ENCODE measurements around the gene ANKRD12.

Gene ANKRD12

GRCh38 chr18:9153256-9153655 lies 16.7 kb downstream of the ANKRD12 start:
- H4K20me1 ChIP-seq (ENCODE audit: insufficient read depth, low read length, poor library complexity, severe bottlenecking): peaks cover 35% of the 10 kb centered on the region
- peaks cover 4% of the 10 kb centered on the region for H3K4me1 ChIP-seq (ENCODE audit: insufficient read depth, low read length, poor library complexity, severe bottlenecking)
- H3K36me3 ChIP-seq (ENCODE audit: insufficient read depth, low read length): no peaks in the 10 kb centered on the region
- H3F3A ChIP-seq (ENCODE audit: low read depth): no peaks in the 10 kb centered on the region
- no peak overlapping the region for H2AFZ ChIP-seq (ENCODE audit: low read length)
- H3K79me2 ChIP-seq (ENCODE audit: insufficient read depth, low read length): peaks cover 91% of the 10 kb centered on the region
- H3K9ac ChIP-seq (ENCODE audit: low read depth, low read length, poor library complexity, severe bottlenecking): no peak overlapping the region
- no peak overlapping the region for H3K4me2 ChIP-seq (ENCODE audit: low read depth, low read length, poor library complexity, severe bottlenecking)
- H3K4me3 ChIP-seq (ENCODE audit: low read length, poor library complexity, severe bottlenecking): no peak overlapping the region
- H3K9me2 ChIP-seq (replicated peaks; ENCODE audit: low read depth, low read length): no peaks in the 10 kb centered on the region
- no peaks in the 10 kb centered on the region for H3K9me3 ChIP-seq (ENCODE audit: insufficient read depth, low read depth, low read length)
- TF ChIP-seq CTCF (conservative IDR thresholded peaks at IDR 0.05; ENCODE audit: low read length): no peak
- no peak for TF ChIP-seq EZH2phosphoT487 (IDR thresholded peaks at IDR 0.05; ENCODE audit: borderline replicate concordance)
- H3K27me3 ChIP-seq (ENCODE audit: insufficient read depth, low read length, poor library complexity, severe bottlenecking): no peaks in the 10 kb centered on the region

- Histone ChIP-seq H3K9me2 (replicated peaks; ENCODE audit: low read depth, low read length) (no peaks in the 10 kb centered on the region), H3K4me1 (ENCODE audit: insufficient read depth, low read length, poor library complexity, severe bottlenecking) (peaks cover 8% of the 10 kb centered on the region), H3K4me3 (ENCODE audit: low read length, poor library complexity, severe bottlenecking) (no peak overlapping the region), H3K79me2 (ENCODE audit: insufficient read depth, low read length) (peaks cover 82% of the 10 kb centered on the region), H3K9ac (ENCODE audit: low read depth, low read length, poor library complexity, severe bottlenecking) (no peak overlapping the region), H3K27me3 (ENCODE audit: insufficient read depth, low read length, poor library complexity, severe bottlenecking) (no peaks in the 10 kb centered on the region), H2AFZ (ENCODE audit: low read length) (no peak overlapping the region), H3F3A (ENCODE audit: low read depth) (no peaks in the 10 kb centered on the region), H3K9me3 (ENCODE audit: insufficient read depth, low read depth, low read length) (no peaks in the 10 kb centered on the region), H3K4me2 (ENCODE audit: low read depth, low read length, poor library complexity, severe bottlenecking) (no peak overlapping the region), H3K36me3 (ENCODE audit: insufficient read depth, low read length) (no peaks in the 10 kb centered on the region), H4K20me1 (ENCODE audit: insufficient read depth, low read length, poor library complexity, severe bottlenecking) (peaks cover 29% of the 10 kb centered on the region)
- TF ChIP-seq CTCF (conservative IDR thresholded peaks at IDR 0.05; ENCODE audit: low read length): no peak
- no peak for TF ChIP-seq EZH2phosphoT487 (IDR thresholded peaks at IDR 0.05; ENCODE audit: borderline replicate concordance)
Observed at GRCh38 chr18:9156604-9157249, 20.1 kb downstream of the ANKRD12 start.

DNA sequence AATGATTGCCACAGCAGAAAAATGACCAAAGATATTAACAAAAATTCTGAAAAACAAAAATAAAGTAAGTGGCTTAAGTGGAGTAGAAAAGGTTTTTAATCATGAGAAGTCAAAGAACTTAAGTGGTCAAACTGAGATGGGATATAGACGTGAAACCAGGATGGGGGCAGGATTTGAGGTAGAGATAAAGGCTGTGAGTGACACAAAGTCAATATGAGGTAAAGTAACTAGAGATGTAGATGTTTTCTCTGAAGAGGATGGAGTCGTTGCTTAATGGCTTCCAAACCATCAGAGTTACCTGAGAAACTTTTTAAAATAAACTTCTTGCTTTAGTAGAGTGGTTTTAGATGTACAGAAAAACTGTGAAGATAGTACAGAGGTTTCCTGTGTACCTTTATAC lies 21.2 kb downstream of the ANKRD12 start:
- Histone ChIP-seq H3F3A (ENCODE audit: low read depth) (no peaks in the 10 kb centered on the region), H3K9ac (ENCODE audit: low read depth, low read length, poor library complexity, severe bottlenecking) (no peak overlapping the region), H4K20me1 (ENCODE audit: insufficient read depth, low read length, poor library complexity, severe bottlenecking) (peaks cover 21% of the 10 kb centered on the region), H3K4me3 (ENCODE audit: low read length, poor library complexity, severe bottlenecking) (no peak overlapping the region), H3K79me2 (ENCODE audit: insufficient read depth, low read length) (peaks cover 81% of the 10 kb centered on the region), H3K36me3 (ENCODE audit: insufficient read depth, low read length) (no peaks in the 10 kb centered on the region), H3K9me3 (ENCODE audit: insufficient read depth, low read depth, low read length) (no peaks in the 10 kb centered on the region), H2AFZ (ENCODE audit: low read length) (no peak overlapping the region), H3K27me3 (ENCODE audit: insufficient read depth, low read length, poor library complexity, severe bottlenecking) (no peaks in the 10 kb centered on the region), H3K4me2 (ENCODE audit: low read depth, low read length, poor library complexity, severe bottlenecking) (no peak overlapping the region), H3K9me2 (replicated peaks; ENCODE audit: low read depth, low read length) (no peaks in the 10 kb centered on the region), H3K4me1 (ENCODE audit: insufficient read depth, low read length, poor library complexity, severe bottlenecking) (peaks cover 4% of the 10 kb centered on the region)
- TF ChIP-seq CTCF (conservative IDR thresholded peaks at IDR 0.05; ENCODE audit: low read length) (no peak), EZH2phosphoT487 (IDR thresholded peaks at IDR 0.05; ENCODE audit: borderline replicate concordance) (no peak)

Data from Loucy (cell line).